Breast epithelium (tissue), 3 donors: ENCODE measurements around the gene ATP2B2.

Source experiments
- POLR2A ChIP-seq: fragments of 450-650 bp; IDR thresholded peaks from one replicate; pipeline ENCODE4 v1.6.1; 2016; ENCODE audit warnings: antibody characterized with exemption, mild to moderate bottlenecking, moderate library complexity
- POLR2AphosphoS5 ChIP-seq, 3 donors: sonication (generic); formaldehyde crosslinking; IDR thresholded peaks; one replicate each; pipeline ENCODE4 v1.6.1; 2017; ENCODE audit warnings: antibody characterized with exemption in 3 of 3
- TF ChIP-seq, protein P1 (sequence below), 3 donors: fragments of 450-650 bp; IDR thresholded peaks; one replicate each; pipeline ENCODE4 v1.5.1; 2016 to 2017; ENCODE audit warnings: antibody characterized with exemption in 3 of 3, mild to moderate bottlenecking in 3 of 3, moderate library complexity in 3 of 3

DNA sequence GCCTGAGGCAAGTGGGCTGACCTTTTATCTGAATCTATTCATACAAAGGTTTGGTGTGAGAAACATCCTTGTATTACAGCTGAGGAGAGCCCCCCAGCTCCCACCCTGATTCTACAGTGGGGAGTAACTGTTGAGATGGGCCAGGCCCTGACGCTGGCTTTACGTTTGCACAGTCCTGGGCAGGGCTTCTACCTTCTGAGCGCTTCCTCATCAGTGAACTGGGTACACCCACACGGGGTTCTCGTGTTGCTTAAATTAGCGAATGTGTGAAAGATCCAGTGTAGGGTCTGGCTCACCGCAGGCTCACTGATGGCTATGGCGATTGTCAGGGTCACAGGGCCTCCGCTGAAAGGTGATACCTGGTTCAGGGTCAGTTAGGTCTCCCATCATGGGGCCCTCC lies 205.3 kb downstream of the ATP2B2 start:
- TF ChIP-seq, protein P1, sequence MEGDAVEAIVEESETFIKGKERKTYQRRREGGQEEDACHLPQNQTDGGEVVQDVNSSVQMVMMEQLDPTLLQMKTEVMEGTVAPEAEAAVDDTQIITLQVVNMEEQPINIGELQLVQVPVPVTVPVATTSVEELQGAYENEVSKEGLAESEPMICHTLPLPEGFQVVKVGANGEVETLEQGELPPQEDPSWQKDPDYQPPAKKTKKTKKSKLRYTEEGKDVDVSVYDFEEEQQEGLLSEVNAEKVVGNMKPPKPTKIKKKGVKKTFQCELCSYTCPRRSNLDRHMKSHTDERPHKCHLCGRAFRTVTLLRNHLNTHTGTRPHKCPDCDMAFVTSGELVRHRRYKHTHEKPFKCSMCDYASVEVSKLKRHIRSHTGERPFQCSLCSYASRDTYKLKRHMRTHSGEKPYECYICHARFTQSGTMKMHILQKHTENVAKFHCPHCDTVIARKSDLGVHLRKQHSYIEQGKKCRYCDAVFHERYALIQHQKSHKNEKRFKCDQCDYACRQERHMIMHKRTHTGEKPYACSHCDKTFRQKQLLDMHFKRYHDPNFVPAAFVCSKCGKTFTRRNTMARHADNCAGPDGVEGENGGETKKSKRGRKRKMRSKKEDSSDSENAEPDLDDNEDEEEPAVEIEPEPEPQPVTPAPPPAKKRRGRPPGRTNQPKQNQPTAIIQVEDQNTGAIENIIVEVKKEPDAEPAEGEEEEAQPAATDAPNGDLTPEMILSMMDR (IDR thresholded peaks at IDR 0.05) = no peak
- TF ChIP-seq POLR2AphosphoS5 (IDR thresholded peaks at IDR 0.05) (no peak), POLR2A (no peak)
